ENCODE measurements around the gene LAPTM5.

Gene LAPTM5

GRCh38 chr1:30702823-30703222, 54.8 kb downstream of the LAPTM5 start:
- no peak overlapping the region for H3K4me3 ChIP-seq (ENCODE audit: low read length)

GRCh38 chr1:30701258-30701633, 56.3 kb downstream of the LAPTM5 start:
- H3K36me3 ChIP-seq (ENCODE audit: insufficient read depth, low read length), result no peaks in the 10 kb centered on the region
- H3K27me3 ChIP-seq (ENCODE audit: insufficient read depth, low read length), result no peaks in the 10 kb centered on the region
- H3K9me3 ChIP-seq (ENCODE audit: insufficient read depth, low read depth, low read length), result no peaks in the 10 kb centered on the region
- no peak overlapping the region for H3K9ac ChIP-seq (ENCODE audit: low read depth, low read length)
- H3K4me1 ChIP-seq (ENCODE audit: insufficient read depth, low read length), result no peaks in the 10 kb centered on the region
- no peak overlapping the region for H3K27ac ChIP-seq (ENCODE audit: low read depth, low read length)
- H3K4me3 ChIP-seq (ENCODE audit: low read length), result no peak overlapping the region
- 92% methylated on average over 2 of the region's 2 CpGs for WGBS

More at GRCh38 chr1:30702823-30703222, 54.8 kb downstream of the LAPTM5 start:
- H3K9ac ChIP-seq (ENCODE audit: low read depth, low read length), result no peak overlapping the region
- H3K27ac ChIP-seq (ENCODE audit: low read depth, low read length), result no peak overlapping the region
- H3K27me3 ChIP-seq (ENCODE audit: insufficient read depth, low read length), result no peaks in the 10 kb centered on the region
- no peaks in the 10 kb centered on the region for H3K9me3 ChIP-seq (ENCODE audit: insufficient read depth, low read depth, low read length)
- no peaks in the 10 kb centered on the region for H3K36me3 ChIP-seq (ENCODE audit: insufficient read depth, low read length)
- no peaks in the 10 kb centered on the region for H3K4me1 ChIP-seq (ENCODE audit: insufficient read depth, low read length)

- Histone ChIP-seq H3K27me3 (ENCODE audit: insufficient read depth, low read length) (no peaks in the 10 kb centered on the region), H3K9me3 (ENCODE audit: insufficient read depth, low read depth, low read length) (no peaks in the 10 kb centered on the region), H3K9ac (ENCODE audit: low read depth, low read length) (no peak overlapping the region), H3K4me3 (ENCODE audit: low read length) (no peak overlapping the region), H3K27ac (ENCODE audit: low read depth, low read length) (no peak overlapping the region), H3K36me3 (ENCODE audit: insufficient read depth, low read length) (no peaks in the 10 kb centered on the region), H3K4me1 (ENCODE audit: insufficient read depth, low read length) (no peaks in the 10 kb centered on the region)
- 79% methylated on average over 7 of the region's 7 CpGs for WGBS
Observed at GRCh38 chr1:30700528-30701257, 56.9 kb downstream of the LAPTM5 start.

GRCh38 chr1:30699762-30700161, 57.8 kb downstream of the LAPTM5 start:
- no peak overlapping the region for H3K27ac ChIP-seq (ENCODE audit: low read depth, low read length)
- H3K9ac ChIP-seq (ENCODE audit: low read depth, low read length), result no peak overlapping the region
- H3K4me3 ChIP-seq (ENCODE audit: low read length), result no peak overlapping the region
- no peaks in the 10 kb centered on the region for H3K4me1 ChIP-seq (ENCODE audit: insufficient read depth, low read length)
- no peaks in the 10 kb centered on the region for H3K9me3 ChIP-seq (ENCODE audit: insufficient read depth, low read depth, low read length)
- WGBS, result 81% methylated on average over 1 of the region's 1 CpG
- no peaks in the 10 kb centered on the region for H3K27me3 ChIP-seq (ENCODE audit: insufficient read depth, low read length)
- H3K36me3 ChIP-seq (ENCODE audit: insufficient read depth, low read length), result no peaks in the 10 kb centered on the region

- no peak overlapping the region for H3K9ac ChIP-seq (ENCODE audit: low read depth, low read length)
Observed at GRCh38 chr1:30698401-30698981, 59.1 kb downstream of the LAPTM5 start.

GRCh38 chr1:30697571-30698376, 59.8 kb downstream of the LAPTM5 start:
- no peak overlapping the region for H3K9ac ChIP-seq (ENCODE audit: low read depth, low read length)
- no peak overlapping the region for H3K27ac ChIP-seq (ENCODE audit: low read depth, low read length)
- 68% methylated on average over 9 of the region's 9 CpGs for WGBS

More at GRCh38 chr1:30698401-30698981, 59.1 kb downstream of the LAPTM5 start:
- Histone ChIP-seq H3K9me3 (ENCODE audit: insufficient read depth, low read depth, low read length) (no peaks in the 10 kb centered on the region), H3K27me3 (ENCODE audit: insufficient read depth, low read length) (no peaks in the 10 kb centered on the region), H3K4me3 (ENCODE audit: low read length) (no peak overlapping the region), H3K36me3 (ENCODE audit: insufficient read depth, low read length) (no peaks in the 10 kb centered on the region), H3K4me1 (ENCODE audit: insufficient read depth, low read length) (no peaks in the 10 kb centered on the region), H3K27ac (ENCODE audit: low read depth, low read length) (no peak overlapping the region)
- 81% methylated on average over 17 of the region's 17 CpGs for WGBS

GRCh38 chr1:30696831-30697230, 60.7 kb downstream of the LAPTM5 start:
- Histone ChIP-seq H3K4me3 (ENCODE audit: low read length) (no peak overlapping the region), H3K36me3 (ENCODE audit: insufficient read depth, low read length) (no peaks in the 10 kb centered on the region), H3K4me1 (ENCODE audit: insufficient read depth, low read length) (no peaks in the 10 kb centered on the region), H3K27me3 (ENCODE audit: insufficient read depth, low read length) (no peaks in the 10 kb centered on the region), H3K9ac (ENCODE audit: low read depth, low read length) (no peak overlapping the region), H3K9me3 (ENCODE audit: insufficient read depth, low read depth, low read length) (no peaks in the 10 kb centered on the region), H3K27ac (ENCODE audit: low read depth, low read length) (no peak overlapping the region)
- 92% methylated on average over 6 of the region's 6 CpGs for WGBS

More at GRCh38 chr1:30697571-30698376, 59.8 kb downstream of the LAPTM5 start:
- H3K36me3 ChIP-seq (ENCODE audit: insufficient read depth, low read length), result no peaks in the 10 kb centered on the region
- no peaks in the 10 kb centered on the region for H3K9me3 ChIP-seq (ENCODE audit: insufficient read depth, low read depth, low read length)
- H3K4me3 ChIP-seq (ENCODE audit: low read length), result no peak overlapping the region
- no peaks in the 10 kb centered on the region for H3K4me1 ChIP-seq (ENCODE audit: insufficient read depth, low read length)
- H3K27me3 ChIP-seq (ENCODE audit: insufficient read depth, low read length), result no peaks in the 10 kb centered on the region

GRCh38 chr1:30695439-30695841, 62.1 kb downstream of the LAPTM5 start:
- Histone ChIP-seq H3K9me3 (ENCODE audit: insufficient read depth, low read depth, low read length) (no peaks in the 10 kb centered on the region), H3K9ac (ENCODE audit: low read depth, low read length) (no peak overlapping the region), H3K27ac (ENCODE audit: low read depth, low read length) (no peak overlapping the region), H3K4me3 (ENCODE audit: low read length) (no peak overlapping the region), H3K4me1 (ENCODE audit: insufficient read depth, low read length) (peaks cover 6% of the 10 kb centered on the region), H3K36me3 (ENCODE audit: insufficient read depth, low read length) (no peaks in the 10 kb centered on the region), H3K27me3 (ENCODE audit: insufficient read depth, low read length) (no peaks in the 10 kb centered on the region)
- 93% methylated on average over 6 of the region's 6 CpGs for WGBS

- Histone ChIP-seq H3K4me3 (ENCODE audit: low read length) (no peak overlapping the region), H3K27ac (ENCODE audit: low read depth, low read length) (no peak overlapping the region), H3K4me1 (ENCODE audit: insufficient read depth, low read length) (peaks cover 15% of the 10 kb centered on the region), H3K9ac (ENCODE audit: low read depth, low read length) (no peak overlapping the region), H3K9me3 (ENCODE audit: insufficient read depth, low read depth, low read length) (no peaks in the 10 kb centered on the region), H3K27me3 (ENCODE audit: insufficient read depth, low read length) (no peaks in the 10 kb centered on the region), H3K36me3 (ENCODE audit: insufficient read depth, low read length) (no peaks in the 10 kb centered on the region)
- WGBS, result 81% methylated on average over 8 of the region's 8 CpGs
Observed at GRCh38 chr1:30694280-30695175, 63.0 kb downstream of the LAPTM5 start.

- Histone ChIP-seq H3K4me3 (ENCODE audit: low read length) (no peak overlapping the region), H3K4me1 (ENCODE audit: insufficient read depth, low read length) (peaks cover 15% of the 10 kb centered on the region), H3K9ac (ENCODE audit: low read depth, low read length) (no peak overlapping the region), H3K36me3 (ENCODE audit: insufficient read depth, low read length) (no peaks in the 10 kb centered on the region), H3K9me3 (ENCODE audit: insufficient read depth, low read depth, low read length) (no peaks in the 10 kb centered on the region), H3K27ac (ENCODE audit: low read depth, low read length) (no peak overlapping the region), H3K27me3 (ENCODE audit: insufficient read depth, low read length) (no peaks in the 10 kb centered on the region)
- 88% methylated on average over 5 of the region's 5 CpGs for WGBS
Observed at GRCh38 chr1:30693822-30694221, 63.8 kb downstream of the LAPTM5 start.

Measured in HUES64 (cell line).